ENCODE measurements around the gene CCDC3.

DNA sequence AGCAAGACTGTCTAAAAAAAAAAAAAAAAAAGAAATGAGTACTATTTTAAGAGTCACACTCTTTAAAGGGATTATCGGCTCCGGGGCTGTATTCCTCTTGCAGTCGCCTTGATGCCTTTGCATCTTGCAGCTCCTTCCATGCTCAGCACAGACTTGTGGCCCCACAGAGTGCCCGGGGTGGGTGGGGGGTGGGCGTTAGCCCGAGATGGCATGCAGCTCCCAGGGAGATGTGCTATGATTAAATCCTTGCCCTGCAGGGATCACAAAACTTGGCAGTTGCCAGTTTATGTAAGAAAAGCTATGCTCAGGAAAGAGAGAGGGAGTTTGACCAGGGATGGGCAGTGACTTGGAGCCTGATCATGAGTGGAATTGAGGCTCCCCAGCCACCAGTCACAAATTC is 81.9 kb downstream of the CCDC3 start:
- TF ChIP-seq CTCF (IDR thresholded peaks at IDR 0.05), result no peak
- TF ChIP-seq POLR2A (IDR thresholded peaks at IDR 0.05), result no peak
